OCI-LY7 (cell line): ENCODE results near the gene IGFBP2. TPM values are rescaled to one million over a fixed set of nuclear protein-coding genes. Genes with fewer than 3 reads are reported as not detected.

Experiments used
- BruUV-seq: library from RNA; stranded (reverse); fragments of 400-500 nt; replicated peaks from 2 replicates; lab custom pipeline; 2021; lab: Mats Ljungman, UMichigan
- CTCF ChIA-PET: fragments of 300-600 bp; sonication (Branson Sonifier 250); formaldehyde crosslinking; loops from one replicate; lab custom pipeline; 2022; ENCODE audit warnings: antibody characterized with exemption; ENCODE audit not compliant: unreplicated experiment; lab: Charles Lee
- POLR2A ChIA-PET: fragments of 300-600 bp; sonication (Branson Sonifier 250); formaldehyde crosslinking; loops from one replicate; lab custom pipeline; 2022; ENCODE audit warnings: antibody characterized with exemption; lab: Charles Lee
- DNase-seq: peaks from one replicate; pipeline ENCODE4 v3.0.0-alpha.2; 2015; ENCODE audit warnings: low spot score
- H2AFZ ChIP-seq: fragments of 200-600 bp; sonication (generic), shearing (Covaris generic); 2 replicates; pipeline ENCODE4 v1.6.1; 2014; ENCODE audit warnings: mild to moderate bottlenecking, antibody characterized with exemption, low read length, moderate library complexity
- H3K27ac ChIP-seq: fragments of 200-600 bp; sonication (generic); 2 replicates; pipeline ENCODE4 v1.5.1; 2014; ENCODE audit warnings: mixed run types, low read depth, mild to moderate bottlenecking, moderate library complexity, low read length, inconsistent platforms; ENCODE audit not compliant: poor library complexity, severe bottlenecking
- H3K36me3 ChIP-seq: fragments of 200-600 bp; sonication (generic); 2 replicates; pipeline ENCODE4 v1.6.1; 2014; ENCODE audit warnings: mild to moderate bottlenecking, antibody characterized with exemption, low read length, moderate library complexity, mixed read lengths; ENCODE audit not compliant: insufficient read depth
- H3K4me1 ChIP-seq: fragments of 200-600 bp; sonication (generic); 2 replicates; pipeline ENCODE4 v1.5.1; 2014; ENCODE audit warnings: mild to moderate bottlenecking, low read length; ENCODE audit not compliant: insufficient read depth, poor library complexity, severe bottlenecking
- H3K4me2 ChIP-seq: fragments of 200-600 bp; sonication (generic); 2 replicates; pipeline ENCODE4 v1.6.1; 2014; ENCODE audit warnings: mild to moderate bottlenecking, low read length
- H3K4me3 ChIP-seq: fragments of 200-600 bp; sonication (generic); 2 replicates; pipeline ENCODE4 v1.5.1; 2014; ENCODE audit warnings: mild to moderate bottlenecking, low read depth, low read length; ENCODE audit not compliant: poor library complexity, severe bottlenecking
- H3K79me2 ChIP-seq: fragments of 200-600 bp; sonication (generic); 2 replicates; pipeline ENCODE4 v1.6.1; 2016; ENCODE audit warnings: low read depth, mild to moderate bottlenecking, low read length, moderate library complexity, mixed read lengths; ENCODE audit not compliant: insufficient read depth
- H3K9me2 ChIP-seq: fragments of 200-600 bp; sonication (generic); 2 replicates; pipeline ENCODE4 v1.6.1; 2016; ENCODE audit warnings: mild to moderate bottlenecking, low read length, mixed read lengths; ENCODE audit not compliant: insufficient read depth
- H3K9me3 ChIP-seq: fragments of 200-600 bp; sonication (generic); 2 replicates; pipeline ENCODE4 v1.6.1; 2014; ENCODE audit warnings: mild to moderate bottlenecking, mixed run types, low read length, mixed read lengths
- H4K20me1 ChIP-seq: fragments of 200-600 bp; sonication (generic); 2 replicates; pipeline ENCODE4 v1.6.1; 2014; ENCODE audit warnings: mild to moderate bottlenecking, antibody characterized with exemption, low read length, moderate library complexity, mixed read lengths; ENCODE audit not compliant: insufficient read depth
- CTCF ChIP-seq: fragments of 200-600 bp; sonication (generic); conservative IDR thresholded peaks from 2 replicates; pipeline ENCODE4 v1.5.1; 2014; ENCODE audit warnings: mild to moderate bottlenecking, antibody characterized with exemption, low read length, moderate library complexity, mixed read lengths
- EZH2phosphoT487 ChIP-seq: fragments of 200-600 bp; sonication (generic); IDR thresholded peaks from 2 replicates; pipeline ENCODE4 v1.6.1; 2018; ENCODE audit warnings: low read depth, borderline replicate concordance, mild to moderate bottlenecking, mixed run types, antibody characterized with exemption, low read length, moderate library complexity, mixed read lengths
- intact Hi-C: fragments of 100-400 bp; cut with micrococcal nuclease; formaldehyde crosslinking; loops from one replicate; pipeline ENCODE4 v1.10.0; 2022; ENCODE audit not compliant: unreplicated experiment
- total RNA-seq, 2 experiments: library from RNA; depleted of rRNA in 1 of 2; stranded (reverse); fragments of >200 nt in 1 of 2; shearing (Covaris generic) in 1 of 2; gene quantifications; 2 replicates each; pipeline ENCODE4 v1.2.3, GENCODE V29; 2014 to 2022

The IGFBP2 gene
- total RNA-seq, 2 experiments from 2014 or later, result 0.66 TPM; not detected in 1

- Histone ChIP-seq H3K4me3 (no peak overlapping the region), H3K27ac (no peak overlapping the region), H3K79me2 (no peaks in the 10 kb centered on the region), H4K20me1 (no peaks in the 10 kb centered on the region), H3K4me1 (no peaks in the 10 kb centered on the region), H3K9me2 (no peaks in the 10 kb centered on the region), H3K9me3 (no peaks in the 10 kb centered on the region), H3K4me2 (no peak overlapping the region), H3K36me3 (no peaks in the 10 kb centered on the region), H2AFZ (no peak overlapping the region)
- ChIA-PET POLR2A (no interaction called here), CTCF (no interaction called here)
- DNase-seq, result no peak
- intact Hi-C loops, result loop anchor here (5.0 kb wide), 1 partner anchor 182 kb away; no protein-coding TSS in a partner anchor
- TF ChIP-seq CTCF (no peak), EZH2phosphoT487 (no peak)
- no TSS peak for BruUV-seq
Observed at GRCh38 chr2:216700088-216700567, 66.9 kb downstream of the IGFBP2 start.

- Histone ChIP-seq H4K20me1 (no peaks in the 10 kb centered on the region), H3K79me2 (no peaks in the 10 kb centered on the region), H2AFZ (no peak overlapping the region), H3K27ac (no peak overlapping the region), H3K4me2 (no peak overlapping the region), H3K4me1 (no peaks in the 10 kb centered on the region), H3K9me3 (no peaks in the 10 kb centered on the region), H3K9me2 (no peaks in the 10 kb centered on the region), H3K4me3 (no peak overlapping the region), H3K36me3 (no peaks in the 10 kb centered on the region)
- DNase-seq, result no peak
- ChIA-PET POLR2A (no interaction called here), CTCF (no interaction called here)
- TF ChIP-seq EZH2phosphoT487 (no peak), CTCF (no peak)
- intact Hi-C loops, result loop anchor here (5.0 kb wide), 1 partner anchor 182 kb away; no protein-coding TSS in a partner anchor
- BruUV-seq, result no TSS peak
Observed at GRCh38 chr2:216700781-216701180, 67.6 kb downstream of the IGFBP2 start.

- POLR2A ChIA-PET, result no interaction called here
- no peaks in the 10 kb centered on the region for H3K79me2 ChIP-seq
- CTCF ChIA-PET, result no interaction called here
- TF ChIP-seq CTCF (no peak), EZH2phosphoT487 (no peak)
- no peak overlapping the region for H2AFZ ChIP-seq
- H3K9me3 ChIP-seq, result no peaks in the 10 kb centered on the region
- no peak overlapping the region for H3K4me3 ChIP-seq
- H3K4me1 ChIP-seq, result no peaks in the 10 kb centered on the region
- intact Hi-C loops, result loop anchor here (5.0 kb wide), 1 partner anchor 181 kb away; no protein-coding TSS in a partner anchor
- DNase-seq, result no peak
- no peaks in the 10 kb centered on the region for H4K20me1 ChIP-seq
- BruUV-seq, result no TSS peak
- H3K36me3 ChIP-seq, result no peaks in the 10 kb centered on the region
- no peaks in the 10 kb centered on the region for H3K9me2 ChIP-seq
- no peak overlapping the region for H3K27ac ChIP-seq
- no peak overlapping the region for H3K4me2 ChIP-seq
Observed at GRCh38 chr2:216701544-216701943, 68.3 kb downstream of the IGFBP2 start.
